ENCODE data around the gene CNOT11.

- no peak for TF ChIP-seq CTCF (conservative IDR thresholded peaks at IDR 0.05 in 1 of 2, IDR thresholded peaks at IDR 0.05 in 1 of 2; ENCODE audit: low read depth in 1 of 2, low read length in 2 of 2)
- no peak for TF ChIP-seq EZH2 (IDR thresholded peaks at IDR 0.05; ENCODE audit: low read length, missing control alignments)
Observed at GRCh38 chr2:101310834-101311695, 58.4 kb downstream of the CNOT11 start.
